Ascending aorta (tissue), 2 donors: ENCODE data around the gene PRXL2B. TPM values are rescaled to one million over a fixed set of nuclear protein-coding genes. Genes with fewer than 3 reads are reported as not detected.
"Not testable (repeated sequence)": the region's sequence is repeated elsewhere in the genome, so short reads cannot be mapped to it uniquely, and the experiment has no call there.

Experiments
- DNase-seq, 2 donors: peaks; one replicate each; pipeline ENCODE4 v3.0.0-alpha.2; 2019; ENCODE audit warnings: low spot score in 2 of 2
- H3K27ac ChIP-seq, 2 donors: fragments of 200-600 bp; sonication (generic); one replicate each; pipeline ENCODE4 v1.5.1; 2016 to 2017; ENCODE audit warnings: mild to moderate bottlenecking in 1 of 2
- H3K27me3 ChIP-seq: fragments of 200-600 bp; sonication (generic); one replicate; pipeline ENCODE4 v1.5.1; 2017
- H3K36me3 ChIP-seq, 2 donors: fragments of 200-600 bp; sonication (generic); one replicate each; pipeline ENCODE4 v1.5.1; 2016
- H3K4me1 ChIP-seq, 2 donors: fragments of 200-600 bp; sonication (generic); one replicate each; pipeline ENCODE4 v1.5.1; 2016 to 2017; ENCODE audit warnings: mild to moderate bottlenecking in 1 of 2
- H3K4me3 ChIP-seq, 2 donors: fragments of 200-600 bp; sonication (generic); one replicate each; pipeline ENCODE4 v1.5.1; 2016 to 2017; ENCODE audit warnings: mild to moderate bottlenecking in 1 of 2
- H3K9me3 ChIP-seq, 2 donors: fragments of 200-600 bp; sonication (generic); one replicate each; pipeline ENCODE4 v1.5.1; 2016
- intact Hi-C: fragments of 100-400 bp; cut with DNase I; formaldehyde crosslinking; loops from one replicate; pipeline ENCODE4 v1.15.1; 2023
- total RNA-seq: library from RNA; depleted of rRNA; stranded (reverse); fragments of >200 nt; gene quantifications from one replicate; pipeline ENCODE4 v1.1.0, GENCODE V29; 2016
- TF ChIP-seq, protein P1 (sequence below), 3 experiments: fragments of 200-600 bp in 2 of 3; fragments of 450-650 bp in 1 of 3; sonication (generic) in 2 of 3; IDR thresholded peaks; one replicate each; pipeline ENCODE4 v1.5.1; 2016 to 2019; ENCODE audit warnings: antibody characterized with exemption in 3 of 3, mild to moderate bottlenecking in 1 of 3, moderate library complexity in 1 of 3

Gene PRXL2B
- total RNA-seq, 1 donor from 2014 or later, result 20.1 TPM

DNA sequence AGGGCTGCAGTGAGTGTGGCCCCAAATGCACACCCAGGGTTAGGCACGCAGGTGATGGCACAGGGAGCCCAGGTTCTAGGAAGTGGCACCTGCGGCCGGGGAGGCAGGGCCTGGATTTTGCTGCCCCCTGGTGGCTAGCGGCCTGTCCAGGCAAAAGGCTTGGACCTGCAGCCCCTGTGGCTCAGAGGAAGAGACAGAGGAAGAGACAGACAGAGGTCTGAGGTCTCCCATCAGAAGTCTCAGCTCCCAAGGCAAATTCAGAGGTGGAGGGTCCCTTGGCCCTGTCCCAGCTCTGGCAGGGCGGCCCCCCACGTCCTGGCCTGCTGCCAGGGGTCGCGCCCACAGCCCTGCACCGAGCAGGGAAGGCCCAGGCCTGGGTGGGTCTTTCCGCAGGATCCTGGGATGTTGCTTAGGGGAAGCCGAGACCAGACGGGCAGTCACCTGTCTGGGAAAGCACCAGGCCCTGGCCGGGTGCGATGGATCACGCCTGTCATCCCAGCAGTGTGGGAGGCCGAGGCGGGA, 38.4 kb upstream of the PRXL2B start:
- DNase-seq, result peak; percentile 49 to 86
- intact Hi-C loops, result loop anchor here (1.0 kb wide), 3 partner anchors 22 to 136 kb away; partner anchors contain the start of genes PANK4, PEX10 and PRXL2B

GRCh38 chr1:2549367-2550029, 37.1 kb upstream of the PRXL2B start:
- intact Hi-C loops, DNase-seq, H3K36me3 ChIP-seq, H3K9me3 ChIP-seq, H3K27me3 ChIP-seq: not testable (repeated sequence)
- Histone ChIP-seq H3K4me3 (peak overlapping the region; percentile 38 to 49), H3K4me1 (peaks cover 13 to 31% of the 10 kb centered on the region in 2 donors), H3K27ac (peak overlapping the region; percentile 92 to 95)

More for the DNA sequence above, 38.4 kb upstream of the PRXL2B start:
- Histone ChIP-seq H3K27ac (peak overlapping the region; percentile 92 to 95), H3K27me3 (no peaks in the 10 kb centered on the region), H3K4me3 (peak overlapping the region; percentile 38 to 49), H3K36me3 (no peaks in the 10 kb centered on the region), H3K4me1 (peaks cover 13 to 36% of the 10 kb centered on the region in 2 donors), H3K9me3 (no peaks in the 10 kb centered on the region)
- TF ChIP-seq, protein P1, sequence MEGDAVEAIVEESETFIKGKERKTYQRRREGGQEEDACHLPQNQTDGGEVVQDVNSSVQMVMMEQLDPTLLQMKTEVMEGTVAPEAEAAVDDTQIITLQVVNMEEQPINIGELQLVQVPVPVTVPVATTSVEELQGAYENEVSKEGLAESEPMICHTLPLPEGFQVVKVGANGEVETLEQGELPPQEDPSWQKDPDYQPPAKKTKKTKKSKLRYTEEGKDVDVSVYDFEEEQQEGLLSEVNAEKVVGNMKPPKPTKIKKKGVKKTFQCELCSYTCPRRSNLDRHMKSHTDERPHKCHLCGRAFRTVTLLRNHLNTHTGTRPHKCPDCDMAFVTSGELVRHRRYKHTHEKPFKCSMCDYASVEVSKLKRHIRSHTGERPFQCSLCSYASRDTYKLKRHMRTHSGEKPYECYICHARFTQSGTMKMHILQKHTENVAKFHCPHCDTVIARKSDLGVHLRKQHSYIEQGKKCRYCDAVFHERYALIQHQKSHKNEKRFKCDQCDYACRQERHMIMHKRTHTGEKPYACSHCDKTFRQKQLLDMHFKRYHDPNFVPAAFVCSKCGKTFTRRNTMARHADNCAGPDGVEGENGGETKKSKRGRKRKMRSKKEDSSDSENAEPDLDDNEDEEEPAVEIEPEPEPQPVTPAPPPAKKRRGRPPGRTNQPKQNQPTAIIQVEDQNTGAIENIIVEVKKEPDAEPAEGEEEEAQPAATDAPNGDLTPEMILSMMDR (IDR thresholded peaks at IDR 0.05), result peak; percentile 91 to 96 (median 92)

GRCh38 chr1:2550309-2550861, 36.2 kb upstream of the PRXL2B start:
- H3K4me1 ChIP-seq, result peaks cover 13 to 34% of the 10 kb centered on the region in 2 donors
- H3K27ac ChIP-seq, H3K27me3 ChIP-seq, intact Hi-C loops, H3K4me3 ChIP-seq, DNase-seq, H3K9me3 ChIP-seq, H3K36me3 ChIP-seq: not testable (repeated sequence)

GRCh38 chr1:2551544-2551943, 35.0 kb upstream of the PRXL2B start:
- H3K36me3 ChIP-seq, DNase-seq, H3K27me3 ChIP-seq, H3K4me3 ChIP-seq, H3K27ac ChIP-seq, intact Hi-C loops, H3K9me3 ChIP-seq: not testable (repeated sequence)
- peaks cover 11 to 33% of the 10 kb centered on the region in 2 donors for H3K4me1 ChIP-seq

DNA sequence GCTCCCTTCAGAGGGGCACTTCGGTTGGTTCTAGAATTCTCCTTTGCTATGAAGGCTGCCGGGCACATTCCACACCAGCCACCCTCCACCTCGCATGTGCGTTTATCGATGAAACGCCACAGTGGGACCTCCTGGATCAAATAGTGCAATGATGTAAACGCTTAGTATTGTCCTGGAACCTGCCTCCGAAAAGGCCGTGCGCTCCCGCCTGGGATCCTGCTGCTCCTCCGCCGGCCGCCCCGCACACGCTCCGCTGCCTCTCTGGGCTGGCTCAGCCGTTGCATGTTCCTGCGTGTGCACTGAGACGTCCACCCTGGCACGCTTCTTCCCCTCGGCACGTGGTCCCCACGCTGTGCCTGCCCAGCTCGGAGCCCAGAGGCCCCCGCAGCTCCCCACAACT, 34.4 kb upstream of the PRXL2B start:
- intact Hi-C loops, result no loop called here
- H3K27ac ChIP-seq, result no peak overlapping the region

DNA sequence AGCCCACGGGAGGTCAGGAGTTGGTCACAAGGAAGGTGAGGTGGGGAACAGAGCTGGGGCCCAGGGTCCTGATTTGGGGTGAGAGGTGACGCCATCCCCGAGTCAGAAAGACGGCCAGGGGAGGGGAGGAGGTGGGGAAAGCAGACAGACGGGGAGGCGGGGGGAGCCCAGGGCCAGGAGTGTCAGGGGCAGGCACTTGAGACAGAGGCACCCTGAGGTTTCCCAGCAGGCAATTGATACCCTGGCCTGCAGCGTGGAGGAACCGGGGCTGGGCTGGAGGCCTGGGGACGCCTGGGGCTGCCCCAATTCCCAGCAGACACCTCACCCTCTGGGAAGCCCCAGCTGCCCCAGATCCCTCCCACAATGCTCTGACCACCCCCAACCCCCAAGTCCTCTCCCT, 33.5 kb upstream of the PRXL2B start:
- H3K36me3 ChIP-seq, DNase-seq, H3K9me3 ChIP-seq, H3K27me3 ChIP-seq, H3K4me3 ChIP-seq, intact Hi-C loops, H3K27ac ChIP-seq: not testable (repeated sequence)
- peaks cover 5 to 27% of the 10 kb centered on the region in 2 donors for H3K4me1 ChIP-seq

More for the DNA sequence above, 34.4 kb upstream of the PRXL2B start:
- Histone ChIP-seq H3K9me3 (no peaks in the 10 kb centered on the region), H3K27me3 (no peaks in the 10 kb centered on the region), H3K4me1 (peaks cover 8 to 34% of the 10 kb centered on the region in 2 donors), H3K36me3 (no peaks in the 10 kb centered on the region), H3K4me3 (no peak overlapping the region)
- no peak for DNase-seq
- TF ChIP-seq, protein P1 (IDR thresholded peaks at IDR 0.05), result no peak

- no peak for DNase-seq
- Histone ChIP-seq H3K36me3 (no peaks in the 10 kb centered on the region), H3K27me3 (no peaks in the 10 kb centered on the region), H3K4me3 (no peak overlapping the region), H3K9me3 (no peaks in the 10 kb centered on the region), H3K4me1 (peaks cover 3 to 20% of the 10 kb centered on the region in 2 donors), H3K27ac (no peak overlapping the region)
- TF ChIP-seq, protein P1 (IDR thresholded peaks at IDR 0.05), result no peak
- intact Hi-C loops, result no loop called here
Observed at GRCh38 chr1:2553871-2554620, 32.5 kb upstream of the PRXL2B start.
